IMR-90 (cell line): ENCODE data around the gene DYNC2LI1. TPM values are rescaled to one million over a fixed set of nuclear protein-coding genes. Genes with fewer than 3 reads are reported as not detected.

ENCODE experiments used
- ATAC-seq: fragments of 200-7000 bp; cut with Tn5 transposase; 2 replicates; pipeline ENCODE4 v1.9.1; 2020; ENCODE audit warnings: low read depth, mild to moderate bottlenecking, moderate library complexity
- BruUV-seq: library from RNA; stranded (reverse); fragments of 400-500 nt; replicated peaks from 2 replicates; lab custom pipeline; 2021; lab: Mats Ljungman, UMichigan
- CTCF ChIA-PET: fragments of 300-600 bp; formaldehyde crosslinking; extraction: SDS; loops from one replicate; lab custom pipeline; 2021; ENCODE audit warnings: antibody characterized with exemption; lab: Yijun Ruan, JAX
- POLR2A ChIA-PET: fragments of 300-600 bp; sonication (Branson Sonifier 250); formaldehyde crosslinking; loops from one replicate; lab custom pipeline; 2022; ENCODE audit warnings: antibody characterized with exemption; ENCODE audit not compliant: unreplicated experiment; lab: Charles Lee
- DNase-seq: peaks from one replicate; pipeline ENCODE4 v3.0.0; 2013
- H2AFZ ChIP-seq: replicated peaks from 2 replicates; pipeline ENCODE3; 2013; ENCODE audit warnings: low read length, mild to moderate bottlenecking; ENCODE audit not compliant: poor library complexity
- H2AK5ac ChIP-seq: 2 replicates; pipeline ENCODE4 v1.6.1; 2013; ENCODE audit warnings: low read depth, low read length, inconsistent platforms
- H2AK9ac ChIP-seq: replicated peaks from 2 replicates; pipeline ENCODE3; 2013; ENCODE audit warnings: mild to moderate bottlenecking, low read depth, low read length, moderate library complexity; ENCODE audit not compliant: poor library complexity
- H2BK120ac ChIP-seq: 2 replicates; pipeline ENCODE4 v1.6.1; 2013; ENCODE audit warnings: low read depth, low read length, inconsistent platforms
- H2BK15ac ChIP-seq: 3 replicates; pipeline ENCODE4 v1.6.1; 2013; ENCODE audit warnings: low read depth, low read length, inconsistent platforms
- H2BK20ac ChIP-seq: 2 replicates; pipeline ENCODE4 v1.6.1; 2013; ENCODE audit warnings: low read depth, mild to moderate bottlenecking, inconsistent platforms, low read length, moderate library complexity
- H2BK5ac ChIP-seq: 2 replicates; pipeline ENCODE4 v1.6.1; 2013; ENCODE audit warnings: mild to moderate bottlenecking, low read depth, low read length, inconsistent platforms; ENCODE audit not compliant: poor library complexity, severe bottlenecking
- H3K14ac ChIP-seq: replicated peaks from 2 replicates; pipeline ENCODE4 v1.6.1; 2013; ENCODE audit warnings: low read depth, low read length, inconsistent platforms
- H3K18ac ChIP-seq: 2 replicates; pipeline ENCODE4 v1.6.1; 2013; ENCODE audit warnings: low read depth, low read length, control low read depth
- H3K23ac ChIP-seq: 2 replicates; pipeline ENCODE4 v1.6.1; 2013; ENCODE audit warnings: low read depth, low read length, inconsistent platforms
- H3K27ac ChIP-seq: 2 replicates; pipeline ENCODE4 v1.5.1; 2013; ENCODE audit warnings: mild to moderate bottlenecking, control low read depth, low read length; ENCODE audit not compliant: insufficient read depth
- H3K27me3 ChIP-seq: 2 replicates; pipeline ENCODE4 v1.6.1; 2013; ENCODE audit warnings: low read length; ENCODE audit not compliant: control insufficient read depth, insufficient read depth
- H3K36me3 ChIP-seq: 2 replicates; pipeline ENCODE4 v1.6.1; 2013; ENCODE audit warnings: low read length, mixed read lengths; ENCODE audit not compliant: control insufficient read depth, insufficient read depth
- H3K4ac ChIP-seq: 2 replicates; pipeline ENCODE4 v1.6.1; 2013; ENCODE audit warnings: low read depth, low read length, inconsistent platforms
- H3K4me1 ChIP-seq: 2 replicates; pipeline ENCODE4 v1.6.1; 2013; ENCODE audit warnings: low read length, mixed read lengths; ENCODE audit not compliant: control insufficient read depth, insufficient read depth
- H3K4me2 ChIP-seq: 2 replicates; pipeline ENCODE4 v1.6.1; 2013; ENCODE audit warnings: low read depth, mild to moderate bottlenecking, control low read depth, low read length, moderate library complexity
- H3K4me3 ChIP-seq: 2 replicates; pipeline ENCODE4 v1.5.1; 2013; ENCODE audit warnings: low read depth, mild to moderate bottlenecking, control low read depth, low read length, moderate library complexity; ENCODE audit not compliant: insufficient read depth
- H3K56ac ChIP-seq: 2 replicates; pipeline ENCODE4 v1.6.1; 2013; ENCODE audit warnings: low read length, inconsistent platforms; ENCODE audit not compliant: insufficient read depth; ENCODE audit errors: extremely low read depth
- H3K79me1 ChIP-seq, 2 experiments: 2 replicates each; pipeline ENCODE4 v1.6.1; 2013; ENCODE audit warnings: low read length in 2 of 2, inconsistent platforms in 1 of 2, low read depth in 1 of 2
- H3K9ac ChIP-seq: 2 replicates; pipeline ENCODE4 v1.6.1; 2013; ENCODE audit warnings: low read depth, low read length, control low read depth
- H3K9me1 ChIP-seq: 2 replicates; pipeline ENCODE4 v1.6.1; 2013; ENCODE audit warnings: low read length, inconsistent platforms; ENCODE audit not compliant: insufficient read depth
- H3K9me3 ChIP-seq: 2 replicates; pipeline ENCODE4 v1.6.1; 2013; ENCODE audit warnings: low read length; ENCODE audit not compliant: control insufficient read depth, insufficient read depth
- H4K20me1 ChIP-seq: 2 replicates; pipeline ENCODE4 v1.6.1; 2013; ENCODE audit warnings: low read length, inconsistent platforms; ENCODE audit not compliant: insufficient read depth
- H4K5ac ChIP-seq: 2 replicates; pipeline ENCODE4 v1.6.1; 2013; ENCODE audit warnings: mild to moderate bottlenecking, low read depth, low read length, control low read depth
- H4K8ac ChIP-seq, 2 experiments: 2 replicates each; pipeline ENCODE4 v1.6.1; 2013; ENCODE audit warnings: low read depth in 2 of 2, low read length in 2 of 2, control low read depth in 1 of 2, inconsistent platforms in 1 of 2
- H4K91ac ChIP-seq: 2 replicates; pipeline ENCODE4 v1.6.1; 2013; ENCODE audit warnings: low read depth, low read length, inconsistent platforms; ENCODE audit not compliant: insufficient read depth
- BHLHE40 ChIP-seq: fragments of 150-350 bp; IDR thresholded peaks from 2 replicates; pipeline ENCODE4 v1.6.1; 2016; ENCODE audit warnings: mild to moderate bottlenecking, low read depth, low read length
- CEBPB ChIP-seq: IDR thresholded peaks from 2 replicates; pipeline ENCODE4 v1.6.1; 2012; ENCODE audit warnings: low read depth, low read length, improper control_type of control experiment
- CHD1 ChIP-seq: IDR thresholded peaks from 2 replicates; pipeline ENCODE4 v1.6.1; 2012; ENCODE audit warnings: low read depth, low read length, improper control_type of control experiment
- CTCF ChIP-seq: conservative IDR thresholded peaks from 2 replicates; pipeline ENCODE4 v1.5.1; 2012; ENCODE audit warnings: mild to moderate bottlenecking, low read depth, low read length, improper control_type of control experiment
- ELK1 ChIP-seq: fragments of 150-350 bp; IDR thresholded peaks from 2 replicates; pipeline ENCODE4 v1.6.1; 2016; ENCODE audit warnings: low read depth, mild to moderate bottlenecking, low read length, moderate library complexity, borderline replicate concordance
- FOS ChIP-seq: fragments of 150-350 bp; IDR thresholded peaks from 2 replicates; pipeline ENCODE4 v1.6.1; 2016; ENCODE audit warnings: low read depth, low read length
- MAFK ChIP-seq: IDR thresholded peaks from 2 replicates; pipeline ENCODE4 v1.6.1; 2012; ENCODE audit warnings: low read depth, low read length, improper control_type of control experiment
- MAZ ChIP-seq: IDR thresholded peaks from 2 replicates; pipeline ENCODE4 v1.6.1; 2012; ENCODE audit warnings: low read depth, mild to moderate bottlenecking, low read length, improper control_type of control experiment, moderate library complexity, borderline replicate concordance
- MXI1 ChIP-seq: IDR thresholded peaks from 2 replicates; pipeline ENCODE4 v1.6.1; 2012; ENCODE audit warnings: low read depth, mild to moderate bottlenecking, low read length, moderate library complexity, borderline replicate concordance
- NFE2L2 ChIP-seq: fragments of 150-350 bp; IDR thresholded peaks from 2 replicates; pipeline ENCODE4 v1.6.1; 2016; ENCODE audit warnings: low read depth, mild to moderate bottlenecking, low read length
- POLR2A ChIP-seq: IDR thresholded peaks from 2 replicates; pipeline ENCODE4 v1.6.1; 2012; ENCODE audit warnings: mild to moderate bottlenecking, low read depth, low read length
- RAD21 ChIP-seq: IDR thresholded peaks from 2 replicates; pipeline ENCODE4 v1.6.1; 2012; ENCODE audit warnings: low read length, improper control_type of control experiment
- RCOR1 ChIP-seq: IDR thresholded peaks from 2 replicates; pipeline ENCODE4 v1.6.1; 2012; ENCODE audit warnings: mild to moderate bottlenecking, low read length, improper control_type of control experiment; ENCODE audit not compliant: insufficient replicate concordance
- RFX5 ChIP-seq: IDR thresholded peaks from 2 replicates; pipeline ENCODE4 v1.8.0; 2012; ENCODE audit warnings: low read depth, mild to moderate bottlenecking, low read length, moderate library complexity
- SMC3 ChIP-seq: fragments of 150-350 bp; IDR thresholded peaks from 2 replicates; pipeline ENCODE4 v1.6.1; 2016; ENCODE audit warnings: low read depth, mild to moderate bottlenecking, antibody characterized with exemption, low read length, moderate library complexity
- USF2 ChIP-seq: fragments of 150-350 bp; IDR thresholded peaks from 2 replicates; pipeline ENCODE4 v1.6.1; 2017; ENCODE audit warnings: mild to moderate bottlenecking, antibody characterized with exemption, low read length, low read depth
- WGBS, 2 experiments: methylation state at CpG; one replicate each; pipeline versions ENCODE4 v1.1.5 to v1.1.7; 2013; ENCODE audit warnings: missing lambda C conversion rate in 2 of 2; ENCODE audit not compliant: insufficient read length in 1 of 2; ENCODE audit errors: extremely low coverage in 2 of 2; 5-methylcytosine and 5-hydroxymethylcytosine counted together
- dilution Hi-C: fragments of 300-500 bp; cut with HindIII; formaldehyde crosslinking; loops from one replicate; pipeline ENCODE4 v1.14.3; 2018; ENCODE audit warnings: low sequenced_read_pairs; ENCODE audit not compliant: unreplicated experiment
- in situ Hi-C: fragments of 300-500 bp; cut with MboI; formaldehyde crosslinking; loops from 3 replicates; pipeline ENCODE4 v1.14.3; 2019; ENCODE audit warnings: low sequenced_read_pairs, inconsistent platforms, mixed read lengths
- intact Hi-C: fragments of 100-400 bp; cut with micrococcal nuclease; formaldehyde crosslinking; loops from 2 replicates; pipeline ENCODE4 v1.10.0; 2022
- polyA plus RNA-seq, 3 experiments: library from polyadenylated mRNA; depleted of rRNA; stranded (reverse); fragments of >200 nt; gene quantifications; 2 replicates each; pipeline ENCODE4 v1.2.3, GENCODE V29; 2012; ENCODE audit warnings: low replicate concordance in 1 of 3
- total RNA-seq: library from RNA; depleted of rRNA; stranded (reverse); fragments of >200 nt; gene quantifications from 2 replicates; pipeline ENCODE4 v1.2.3, GENCODE V29; 2012

The DYNC2LI1 gene
- total and polyA plus RNA-seq, 2 of the 4 experiments (the other 2 are of a cell fraction), result 5.2 to 10.4 TPM

- no peak overlapping the region for H4K8ac ChIP-seq
- WGBS, 2 experiments, result no CpG with 5 or more reads among the region's 2 CpGs
- H3K4me1 ChIP-seq, result peaks cover 3% of the 10 kb centered on the region; the same call in 1 of the 2 replicates
- no peaks in the 10 kb centered on the region for H3K9me3 ChIP-seq
- POLR2A ChIA-PET, result no interaction called here
- H3K27ac ChIP-seq, result no peak overlapping the region
- H3K4me2 ChIP-seq, result no peak overlapping the region
- no peak for ATAC-seq
- no peak overlapping the region for H2AK5ac ChIP-seq
- no peak overlapping the region for H3K4ac ChIP-seq
- CTCF ChIA-PET, result no interaction called here
- no peak overlapping the region for H3K9ac ChIP-seq
- H2BK120ac ChIP-seq, result no peak overlapping the region
- H3K36me3 ChIP-seq, result peaks cover 2% of the 10 kb centered on the region; the same call in 1 of the 2 replicates
- no peaks in the 10 kb centered on the region for H3K27me3 ChIP-seq
- H3K4me3 ChIP-seq, result no peak overlapping the region
- H4K91ac ChIP-seq, result no peak overlapping the region
- H3K56ac ChIP-seq, result no peak overlapping the region
- no peak for TF ChIP-seq MAFK
- no peak for TF ChIP-seq USF2
- TF ChIP-seq CTCF, result no peak
- TF ChIP-seq CHD1, result no peak
- no peak for TF ChIP-seq SMC3
- TF ChIP-seq RCOR1, result no peak
- TF ChIP-seq CEBPB, result no peak
- no peak for TF ChIP-seq NFE2L2
- no peak for TF ChIP-seq RFX5
- no peak for TF ChIP-seq MAZ
- no peak for TF ChIP-seq ELK1
- TF ChIP-seq BHLHE40, result no peak
- TF ChIP-seq MXI1, result no peak
- no peak for TF ChIP-seq FOS
- no peak for TF ChIP-seq RAD21
- TF ChIP-seq POLR2A, result no peak
- H2BK15ac ChIP-seq, result no peak overlapping the region
- BruUV-seq, result no TSS peak
- in situ Hi-C loops (no loop called here), dilution Hi-C loops (no loop called here), intact Hi-C loops (no loop called here)
- no peak for DNase-seq
- no peaks in the 10 kb centered on the region; the same call in 1 of the 2 replicates for H3K9me1 ChIP-seq
- no peak overlapping the region for H2BK20ac ChIP-seq
- no peak overlapping the region for H3K23ac ChIP-seq
- no peak overlapping the region for H2AK9ac ChIP-seq
- H2BK5ac ChIP-seq, result no peak overlapping the region
- H3K79me1 ChIP-seq, result no peaks in the 10 kb centered on the region
- no peak overlapping the region for H2AFZ ChIP-seq
- no peak overlapping the region for H3K18ac ChIP-seq
- no peaks in the 10 kb centered on the region for H4K20me1 ChIP-seq
- H3K14ac ChIP-seq, result no peak overlapping the region
- no peak overlapping the region for H4K5ac ChIP-seq
These were observed 46.2 kb upstream of the DYNC2LI1 start for GRCh38 chr2:43727634-43728014.
